Transverse colon (tissue), 4 donors: ENCODE measurements around the gene RCCD1. TPM values are rescaled to one million over a fixed set of nuclear protein-coding genes. Genes with fewer than 3 reads are reported as not detected.

Source experiments
- DNase-seq: peaks from one replicate; pipeline ENCODE4 v3.0.0-alpha.2; 2019
- H3K27ac ChIP-seq, 4 donors: fragments of 200-600 bp; sonication (generic); 2 replicates each; pipeline ENCODE4 v1.5.1; 2016 to 2018; ENCODE audit warnings: inconsistent platforms in 4 of 4
- H3K27me3 ChIP-seq: fragments of 200-600 bp; sonication (generic); 2 replicates; pipeline ENCODE4 v1.5.1; 2017; ENCODE audit warnings: inconsistent platforms
- H3K36me3 ChIP-seq, 4 donors: fragments of 200-600 bp; sonication (generic); 2 replicates each; pipeline ENCODE4 v1.5.1; 2017 to 2019; ENCODE audit warnings: inconsistent platforms in 4 of 4
- H3K4me1 ChIP-seq, 4 donors: fragments of 200-600 bp; sonication (generic); 2 replicates each; pipeline ENCODE4 v1.5.1; 2017 to 2020; ENCODE audit warnings: inconsistent platforms in 4 of 4
- H3K4me3 ChIP-seq, 4 donors: fragments of 200-600 bp; sonication (generic); 1 replicate in 1 of 4; 2 replicates in 3 of 4; pipeline versions ENCODE4 v1.5.1 to v1.6.1; 2017 to 2019; ENCODE audit warnings: inconsistent platforms in 4 of 4
- H3K9me3 ChIP-seq, 2 donors: fragments of 200-600 bp; sonication (generic); 2 replicates each; pipeline ENCODE4 v1.5.1; 2017 to 2019; ENCODE audit warnings: inconsistent platforms in 2 of 2
- EP300 ChIP-seq: sonication (generic); formaldehyde crosslinking; IDR thresholded peaks from one replicate; pipeline ENCODE4 v1.6.1; 2017; ENCODE audit warnings: antibody characterized with exemption, low read depth
- POLR2A ChIP-seq: fragments of 450-650 bp; IDR thresholded peaks from one replicate; pipeline ENCODE4 v1.6.1; 2016; ENCODE audit warnings: antibody characterized with exemption, mild to moderate bottlenecking, moderate library complexity
- POLR2AphosphoS5 ChIP-seq, 3 donors: sonication (generic); formaldehyde crosslinking; IDR thresholded peaks; one replicate each; pipeline ENCODE4 v1.6.1; 2016; ENCODE audit warnings: antibody characterized with exemption in 3 of 3
- WGBS, 2 donors: methylation state at CpG; one replicate each; pipeline ENCODE4 v1.1.5; 2018; ENCODE audit warnings: low coverage in 1 of 2; 5-methylcytosine and 5-hydroxymethylcytosine counted together
- in situ Hi-C, 4 donors: fragments of 200-750 bp; cut with MboI; loops; one replicate each; pipeline versions ENCODE4 v1.15.0 to v1.15.1; 2017; ENCODE audit warnings: low sequenced_read_pairs in 3 of 4, low pct_ligation_motif_present in 1 of 4, low pct_unique_long_range_greater_than_20kb in 1 of 4
- intact Hi-C: fragments of 100-400 bp; cut with DNase I; formaldehyde crosslinking; loops from one replicate; pipeline ENCODE4 v1.15.1; 2023; ENCODE audit warnings: low total_unique reads
- total RNA-seq, 4 donors: library from RNA; depleted of rRNA; stranded (reverse); fragments of >200 nt; gene quantifications; one replicate each; pipeline ENCODE4 v1.1.0, GENCODE V29; 2016
- TF ChIP-seq, protein P1 (sequence below), 5 experiments: fragments of 200-600 bp in 3 of 5; fragments of 450-650 bp in 2 of 5; sonication (generic) in 3 of 5; IDR thresholded peaks; 1 replicate in 2 of 5; 2 replicates in 3 of 5; pipeline ENCODE4 v1.5.1; 2016 to 2017; ENCODE audit warnings: antibody characterized with exemption in 5 of 5, inconsistent platforms in 3 of 5, mild to moderate bottlenecking in 2 of 5, moderate library complexity in 1 of 5

RCCD1 gene
- total RNA-seq, 4 donors from 2014 or later: 13.1 to 438 (median 16.2) TPM

- intact Hi-C loops: no loop called here
- Histone ChIP-seq H3K9me3 (no peaks in the 10 kb centered on the region), H3K27me3 (no peaks in the 10 kb centered on the region), H3K4me3 (no peak overlapping the region), H3K4me1 (no peaks in the 10 kb centered on the region), H3K36me3 (peaks cover 0 to 82% (median 28%) of the 10 kb centered on the region in 4 donors), H3K27ac (no peak overlapping the region)
- in situ Hi-C loops: no loop called here
- TF ChIP-seq EP300 (no peak), POLR2A (no peak), POLR2AphosphoS5 (IDR thresholded peaks at IDR 0.05) (no peak)
- TF ChIP-seq, protein P1, sequence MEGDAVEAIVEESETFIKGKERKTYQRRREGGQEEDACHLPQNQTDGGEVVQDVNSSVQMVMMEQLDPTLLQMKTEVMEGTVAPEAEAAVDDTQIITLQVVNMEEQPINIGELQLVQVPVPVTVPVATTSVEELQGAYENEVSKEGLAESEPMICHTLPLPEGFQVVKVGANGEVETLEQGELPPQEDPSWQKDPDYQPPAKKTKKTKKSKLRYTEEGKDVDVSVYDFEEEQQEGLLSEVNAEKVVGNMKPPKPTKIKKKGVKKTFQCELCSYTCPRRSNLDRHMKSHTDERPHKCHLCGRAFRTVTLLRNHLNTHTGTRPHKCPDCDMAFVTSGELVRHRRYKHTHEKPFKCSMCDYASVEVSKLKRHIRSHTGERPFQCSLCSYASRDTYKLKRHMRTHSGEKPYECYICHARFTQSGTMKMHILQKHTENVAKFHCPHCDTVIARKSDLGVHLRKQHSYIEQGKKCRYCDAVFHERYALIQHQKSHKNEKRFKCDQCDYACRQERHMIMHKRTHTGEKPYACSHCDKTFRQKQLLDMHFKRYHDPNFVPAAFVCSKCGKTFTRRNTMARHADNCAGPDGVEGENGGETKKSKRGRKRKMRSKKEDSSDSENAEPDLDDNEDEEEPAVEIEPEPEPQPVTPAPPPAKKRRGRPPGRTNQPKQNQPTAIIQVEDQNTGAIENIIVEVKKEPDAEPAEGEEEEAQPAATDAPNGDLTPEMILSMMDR (IDR thresholded peaks at IDR 0.05): no peak
- DNase-seq: no peak
- WGBS, 2 donors: 93% methylated on average over 3 to 11 of the region's 11 CpGs
Measured at GRCh38 chr15:90916461-90916860, 38.2 kb upstream of the RCCD1 start.

DNA sequence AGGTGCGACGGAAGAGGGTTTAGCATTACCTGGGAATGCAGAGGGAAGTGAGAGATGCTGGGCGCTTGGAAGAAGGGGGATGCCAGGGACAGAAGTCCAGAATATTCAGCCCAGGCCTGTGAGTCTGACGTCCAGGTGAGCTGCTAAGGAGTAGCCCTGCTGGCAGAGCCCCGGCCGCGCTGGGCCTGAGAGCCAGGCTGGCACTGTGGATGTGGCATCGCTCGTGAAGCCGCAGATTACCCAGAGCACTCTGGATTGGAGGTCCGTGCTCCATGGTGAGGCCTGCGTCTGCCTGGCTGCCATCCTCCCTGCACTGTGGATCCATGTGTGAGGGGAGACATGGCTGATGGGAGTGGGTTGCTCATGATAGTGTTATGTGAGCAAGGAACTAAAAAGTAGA is 37.1 kb upstream of the RCCD1 start:
- Histone ChIP-seq H3K4me1 (no peaks in the 10 kb centered on the region), H3K4me3 (no peak overlapping the region), H3K27me3 (no peaks in the 10 kb centered on the region), H3K36me3 (peaks cover 0 to 71% (median 23%) of the 10 kb centered on the region in 4 donors), H3K9me3 (no peaks in the 10 kb centered on the region), H3K27ac (no peak overlapping the region)
- no peak for DNase-seq
- WGBS, 2 donors: 96% methylated on average over 12 of the region's 12 CpGs; no CpG with 5 or more reads in 1 of the 2 donors
- in situ Hi-C loops (no loop called here), intact Hi-C loops (no loop called here)
- TF ChIP-seq POLR2AphosphoS5 (IDR thresholded peaks at IDR 0.05): no peak
- TF ChIP-seq POLR2A: no peak
- TF ChIP-seq, protein P1 (IDR thresholded peaks at IDR 0.05): no peak
- TF ChIP-seq EP300: no peak

DNA sequence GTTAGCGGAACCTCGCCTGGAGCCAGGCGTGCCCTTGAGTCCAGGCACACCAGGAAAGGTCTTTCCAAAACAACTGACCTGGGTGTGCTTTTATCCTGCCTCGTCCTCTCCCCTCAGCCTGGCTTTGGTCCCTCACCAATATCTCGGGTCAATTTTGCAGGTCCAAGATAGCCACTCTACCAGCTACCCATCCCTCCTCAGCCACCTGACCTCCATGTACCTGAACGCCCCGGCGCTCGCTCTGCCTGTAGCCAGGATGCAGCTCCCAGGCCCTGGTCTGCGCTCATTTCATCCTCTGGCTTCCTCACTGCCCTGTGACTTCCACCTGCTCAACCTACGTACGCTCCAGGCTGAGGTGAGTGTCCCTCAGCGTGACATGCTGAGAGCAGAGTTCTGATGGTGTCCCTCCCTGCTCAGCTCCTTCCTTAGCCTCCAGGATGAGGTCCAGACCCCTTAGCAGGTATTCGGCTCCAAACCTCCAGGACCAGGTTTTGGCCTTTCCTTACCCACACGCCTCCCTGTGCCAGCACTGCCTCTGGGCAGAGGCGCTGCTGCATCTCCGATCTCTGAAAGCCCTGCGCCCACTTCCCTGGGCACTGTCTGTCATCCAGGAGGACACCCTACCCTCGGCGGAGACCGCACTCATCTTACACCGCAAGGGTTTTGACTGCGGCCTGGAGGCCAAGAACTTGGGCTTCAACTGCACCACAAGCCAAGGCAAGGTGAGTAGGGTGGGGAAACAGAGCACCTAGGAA is 36.5 kb upstream of the RCCD1 start:
- DNase-seq: no peak
- 96 to 100% methylated on average over 4 to 22 of the region's 23 CpGs for WGBS, 2 donors
- no peaks in the 10 kb centered on the region for H3K4me1 ChIP-seq
- H3K27ac ChIP-seq: no peak overlapping the region
- no peaks in the 10 kb centered on the region for H3K27me3 ChIP-seq
- H3K4me3 ChIP-seq: no peak overlapping the region
- in situ Hi-C loops (no loop called here), intact Hi-C loops (no loop called here)
- peaks cover 0 to 64% (median 19%) of the 10 kb centered on the region in 4 donors for H3K36me3 ChIP-seq
- no peak for TF ChIP-seq POLR2AphosphoS5 (IDR thresholded peaks at IDR 0.05)
- no peak for TF ChIP-seq POLR2A
- TF ChIP-seq EP300: no peak
- TF ChIP-seq, protein P1 (IDR thresholded peaks at IDR 0.05): no peak
- H3K9me3 ChIP-seq: no peaks in the 10 kb centered on the region

DNA sequence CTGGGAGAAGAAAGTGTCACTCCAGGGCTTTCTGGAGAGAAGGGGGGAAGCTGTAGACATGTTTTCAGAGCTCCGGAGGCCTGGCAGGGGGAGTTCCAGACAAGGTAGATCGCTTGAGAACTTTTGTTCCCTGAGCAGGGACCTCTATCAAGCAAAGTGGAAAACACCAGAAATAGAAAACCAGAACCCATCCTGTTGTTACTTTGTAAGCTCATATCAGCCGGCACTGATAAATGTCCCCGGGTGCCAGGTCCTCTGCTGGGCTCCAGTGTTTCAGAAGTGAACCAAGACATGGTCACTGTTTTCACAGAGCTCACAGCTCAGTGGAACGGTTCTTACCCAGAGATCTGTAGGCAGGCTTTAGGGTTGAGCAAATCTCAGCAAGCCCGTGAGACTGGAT is 35.8 kb upstream of the RCCD1 start:
- intact Hi-C loops (no loop called here), in situ Hi-C loops (no loop called here)
- H3K27me3 ChIP-seq: no peaks in the 10 kb centered on the region
- H3K27ac ChIP-seq: no peak overlapping the region
- no peaks in the 10 kb centered on the region for H3K9me3 ChIP-seq
- H3K4me3 ChIP-seq: no peak overlapping the region
- TF ChIP-seq POLR2A: no peak
- 91% methylated on average over 6 of the region's 6 CpGs; no CpG with 5 or more reads in 1 of the 2 donors for WGBS, 2 donors
- peaks cover 0 to 58% (median 16%) of the 10 kb centered on the region in 4 donors for H3K36me3 ChIP-seq
- no peak for DNase-seq
- H3K4me1 ChIP-seq: no peaks in the 10 kb centered on the region
